Lower leg skin (tissue), 4 donors: ENCODE measurements around the gene OR2V2. TPM values are rescaled to one million over a fixed set of nuclear protein-coding genes. Genes with fewer than 3 reads are reported as not detected.
A peak's percentile ranks its signal among the peaks of the same experiment; 100 is the strongest.

ENCODE experiments used
- DNase-seq, 2 donors: peaks; one replicate each; pipeline ENCODE4 v3.0.0-alpha.2; 2019; ENCODE audit warnings: low spot score in 2 of 2
- H3K4me3 ChIP-seq: fragments of 200-600 bp; sonication (generic); 2 replicates; pipeline ENCODE4 v1.5.1; 2017; ENCODE audit warnings: mild to moderate bottlenecking, low read depth; ENCODE audit not compliant: poor library complexity, severe bottlenecking
- CTCF ChIP-seq, 3 donors: fragments of 450-650 bp; IDR thresholded peaks; one replicate each; pipeline ENCODE4 v1.5.1; 2016; ENCODE audit warnings: antibody characterized with exemption in 3 of 3, mild to moderate bottlenecking in 3 of 3, moderate library complexity in 2 of 3
- POLR2A ChIP-seq, 2 donors: fragments of 450-650 bp; IDR thresholded peaks; one replicate each; pipeline ENCODE4 v1.6.1; 2016 to 2017; ENCODE audit warnings: antibody characterized with exemption in 2 of 2, mild to moderate bottlenecking in 1 of 2, moderate library complexity in 1 of 2
- WGBS, 2 donors: methylation state at CpG; one replicate each; pipeline ENCODE4 v1.1.5; 2018; 5-methylcytosine and 5-hydroxymethylcytosine counted together
- intact Hi-C: fragments of 100-400 bp; cut with DNase I; formaldehyde crosslinking; loops from one replicate; pipeline ENCODE4 v1.15.0; 2023; ENCODE audit warnings: low total_unique reads
- total RNA-seq, 4 donors: library from RNA; depleted of rRNA; stranded (reverse); fragments of >200 nt; gene quantifications; one replicate each; pipeline ENCODE4 v1.1.0, GENCODE V29; 2016

OR2V2 gene
- total RNA-seq, 4 donors from 2014 or later: not detected

GRCh38 chr5:181188700-181189362, 41.4 kb downstream of the OR2V2 start:
- intact Hi-C loops: no loop called here
- WGBS, 2 donors: 1% methylated on average over 35 of the region's 35 CpGs
- peak; percentile 88 to 96 for DNase-seq
- TF ChIP-seq POLR2A (IDR thresholded peaks at IDR 0.05) (no peak), CTCF (IDR thresholded peaks at IDR 0.05) (no peak)
- H3K4me3 ChIP-seq: peak overlapping the region; percentile 91

GRCh38 chr5:181189363-181189961, 42.1 kb downstream of the OR2V2 start:
- intact Hi-C loops: no loop called here

GRCh38 chr5:181189962-181190710, 42.8 kb downstream of the OR2V2 start:
- peak overlapping the region; percentile 91 for H3K4me3 ChIP-seq
- DNase-seq: peak in 1 of 2 donors; percentile 91
- TF ChIP-seq POLR2A (IDR thresholded peaks at IDR 0.05): no peak
- no peak for TF ChIP-seq CTCF (IDR thresholded peaks at IDR 0.05)
- intact Hi-C loops: no loop called here
- WGBS, 2 donors: 0% methylated on average over 33 to 39 of the region's 52 CpGs

More at GRCh38 chr5:181189363-181189961, 42.1 kb downstream of the OR2V2 start:
- 0 to 1% methylated on average over 41 of the region's 41 CpGs for WGBS, 2 donors
- TF ChIP-seq CTCF (IDR thresholded peaks at IDR 0.05): no peak
- TF ChIP-seq POLR2A (IDR thresholded peaks at IDR 0.05): no peak
- peak overlapping the region; percentile 91 for H3K4me3 ChIP-seq
- no peak for DNase-seq

GRCh38 chr5:181190711-181191525, 43.5 kb downstream of the OR2V2 start:
- no peak for TF ChIP-seq CTCF (IDR thresholded peaks at IDR 0.05)
- no peak for TF ChIP-seq POLR2A (IDR thresholded peaks at IDR 0.05)
- intact Hi-C loops: no loop called here
- WGBS, 2 donors: 0% methylated on average over 52 to 57 of the region's 66 CpGs
- peak in 1 of 2 donors; percentile 91 for DNase-seq
- H3K4me3 ChIP-seq: peak overlapping the region; percentile 91

GRCh38 chr5:181191526-181192336, 44.3 kb downstream of the OR2V2 start:
- WGBS, 2 donors: 0 to 1% methylated on average over 46 to 48 of the region's 64 CpGs
- peak; percentile 95 to 100 for DNase-seq
- TF ChIP-seq POLR2A (IDR thresholded peaks at IDR 0.05) (no peak), CTCF (IDR thresholded peaks at IDR 0.05) (no peak)
- peak overlapping the region; percentile 91 for H3K4me3 ChIP-seq
- intact Hi-C loops: no loop called here
